Peyer's patch (tissue), 4 donors: Measurements from ENCODE around the gene PCSK5.
"Not testable (repeated sequence)": the region's sequence is repeated elsewhere in the genome, so short reads cannot be mapped to it uniquely, and the experiment has no call there.

Source experiments
- CTCF ChIP-seq, 6 experiments: fragments of 450-650 bp in 4 of 6; fragments of 200-600 bp in 2 of 6; sonication (generic) in 1 of 6; IDR thresholded peaks; one replicate each; pipeline ENCODE4 v1.5.1; 2017 to 2019; ENCODE audit warnings: antibody characterized with exemption in 6 of 6, mild to moderate bottlenecking in 3 of 6, moderate library complexity in 1 of 6
- POLR2A ChIP-seq, 2 donors: fragments of 450-650 bp; IDR thresholded peaks; one replicate each; pipeline ENCODE4 v1.5.1; 2017; ENCODE audit warnings: antibody characterized with exemption in 2 of 2, mild to moderate bottlenecking in 2 of 2, moderate library complexity in 2 of 2

GRCh38 chr9:75900893-75901524, 10.5 kb downstream of the PCSK5 start:
- not testable (repeated sequence) for TF ChIP-seq POLR2A, CTCF (IDR thresholded peaks at IDR 0.05)
